HFFc6 (cell line): Measurements from ENCODE around the gene PIGP. TPM values are rescaled to one million over a fixed set of nuclear protein-coding genes. Genes with fewer than 3 reads are reported as not detected.

Experiments used
- DNase-seq: peaks from one replicate; pipeline ENCODE4 v3.0.0-alpha.2; 2018
- H3K27ac Mint-ChIP-seq: 2 replicates; pipeline ENCODE4 v1.8.0; 2020; ENCODE audit warnings: mild to moderate bottlenecking, mixed read lengths
- H3K27me3 Mint-ChIP-seq: 2 replicates; pipeline ENCODE4 v1.8.0; 2021; ENCODE audit warnings: mild to moderate bottlenecking, moderate library complexity, mixed read lengths; ENCODE audit not compliant: insufficient read depth
- H3K36me3 Mint-ChIP-seq: 2 replicates; pipeline ENCODE4 v1.8.0; 2021; ENCODE audit warnings: low read depth, mixed read lengths
- H3K4me1 Mint-ChIP-seq: 2 replicates; pipeline ENCODE4 v1.8.0; 2020; ENCODE audit warnings: low read depth, mixed read lengths
- H3K4me3 Mint-ChIP-seq: 2 replicates; pipeline ENCODE4 v1.8.0; 2020; ENCODE audit warnings: mild to moderate bottlenecking, moderate library complexity, mixed read lengths
- H3K9me3 Mint-ChIP-seq: 2 replicates; pipeline ENCODE4 v1.8.0; 2020; ENCODE audit warnings: mild to moderate bottlenecking, mixed read lengths
- total RNA-seq, 6 experiments: library from RNA; stranded (reverse); fragmentation: NEBNext Ultra II Directional; extraction: Animal tissue kit (Norgen Biotek cat#: 25700); gene quantifications; 2 replicates in 1 of 6; 3 replicates in 5 of 6; pipeline ENCODE4 v1.2.3, GENCODE V29; 2021
- TF ChIP-seq, protein P1 (sequence below): fragments of 200-600 bp; sonication (generic); IDR thresholded peaks from 2 replicates; pipeline ENCODE4 v1.5.0; 2021; ENCODE audit warnings: antibody characterized with exemption, mild to moderate bottlenecking

Gene PIGP
- total RNA-seq, 6 experiments from 2014 or later, result 24.8 to 33.8 (median 31.1) TPM

DNA sequence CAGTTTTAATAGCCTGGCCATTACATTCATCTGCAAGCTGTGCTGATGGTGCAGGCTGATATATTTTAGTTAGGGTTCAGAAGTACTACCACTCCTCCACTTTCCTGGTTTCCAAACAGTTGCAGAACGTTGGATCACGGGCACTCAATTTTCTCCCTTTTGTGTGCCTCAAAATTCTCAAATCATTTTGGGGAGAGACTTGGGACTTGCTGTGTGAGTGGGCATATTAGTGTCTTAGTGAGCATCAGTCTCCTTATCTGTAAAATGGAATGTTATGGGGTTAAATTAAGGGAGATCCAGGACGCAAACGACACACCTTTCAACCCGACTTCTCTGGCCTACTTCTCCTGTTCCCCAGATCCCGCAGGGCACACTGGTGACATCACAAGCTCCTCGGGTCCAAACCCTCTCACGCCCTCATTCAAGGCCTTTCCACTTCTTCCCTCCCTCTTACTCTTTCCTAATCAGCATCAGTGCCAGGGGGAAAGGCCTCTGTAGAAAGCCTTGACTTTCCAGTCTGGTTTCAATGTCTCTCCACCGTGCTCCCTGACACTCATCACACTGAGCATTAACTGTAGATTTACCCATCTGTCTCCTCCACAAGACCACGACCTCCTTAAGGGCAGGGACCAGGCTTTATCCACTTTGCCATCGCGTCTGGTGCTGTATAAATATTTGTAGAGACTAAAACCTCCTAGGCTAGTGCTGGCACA lies 1.2 kb downstream of the PIGP start:
- TF ChIP-seq, protein P1, sequence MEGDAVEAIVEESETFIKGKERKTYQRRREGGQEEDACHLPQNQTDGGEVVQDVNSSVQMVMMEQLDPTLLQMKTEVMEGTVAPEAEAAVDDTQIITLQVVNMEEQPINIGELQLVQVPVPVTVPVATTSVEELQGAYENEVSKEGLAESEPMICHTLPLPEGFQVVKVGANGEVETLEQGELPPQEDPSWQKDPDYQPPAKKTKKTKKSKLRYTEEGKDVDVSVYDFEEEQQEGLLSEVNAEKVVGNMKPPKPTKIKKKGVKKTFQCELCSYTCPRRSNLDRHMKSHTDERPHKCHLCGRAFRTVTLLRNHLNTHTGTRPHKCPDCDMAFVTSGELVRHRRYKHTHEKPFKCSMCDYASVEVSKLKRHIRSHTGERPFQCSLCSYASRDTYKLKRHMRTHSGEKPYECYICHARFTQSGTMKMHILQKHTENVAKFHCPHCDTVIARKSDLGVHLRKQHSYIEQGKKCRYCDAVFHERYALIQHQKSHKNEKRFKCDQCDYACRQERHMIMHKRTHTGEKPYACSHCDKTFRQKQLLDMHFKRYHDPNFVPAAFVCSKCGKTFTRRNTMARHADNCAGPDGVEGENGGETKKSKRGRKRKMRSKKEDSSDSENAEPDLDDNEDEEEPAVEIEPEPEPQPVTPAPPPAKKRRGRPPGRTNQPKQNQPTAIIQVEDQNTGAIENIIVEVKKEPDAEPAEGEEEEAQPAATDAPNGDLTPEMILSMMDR, result no peak
- no peaks in the 10 kb centered on the region for H3K9me3 Mint-ChIP-seq
- peaks cover 5% of the 10 kb centered on the region; the same call in 1 of the 2 replicates for H3K36me3 Mint-ChIP-seq

DNA sequence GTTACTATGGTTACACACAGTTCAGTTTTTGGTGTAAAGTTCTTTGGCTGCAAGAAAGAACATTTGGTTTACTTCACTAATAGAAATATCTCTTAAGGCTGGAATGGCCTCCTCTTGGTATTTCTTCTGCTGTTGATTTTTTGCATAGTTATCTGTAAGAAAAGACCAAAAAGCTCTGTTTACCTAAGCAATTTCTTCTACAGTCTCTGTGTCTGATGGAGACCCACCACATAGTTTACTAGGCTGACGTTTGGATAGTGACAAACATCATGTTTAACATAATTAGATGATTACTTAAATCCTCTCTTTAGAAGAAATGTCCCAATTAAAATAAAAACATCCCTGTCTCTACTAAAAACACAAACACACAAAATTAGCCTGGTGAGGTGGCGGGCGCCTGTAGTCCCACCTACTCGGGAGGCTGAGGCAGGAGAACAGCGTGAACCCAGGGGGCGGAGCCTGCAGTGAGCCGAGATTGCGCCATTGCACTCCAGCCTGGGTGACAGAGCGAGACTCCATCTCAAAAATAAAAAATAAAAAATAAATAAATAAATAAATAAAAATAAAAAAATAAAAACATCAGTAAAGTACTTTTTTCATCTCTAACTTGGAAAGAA lies 7.2 kb downstream of the PIGP start:
- peaks cover 37% of the 10 kb centered on the region for H3K4me1 Mint-ChIP-seq
- DNase-seq, result no peak
- H3K9me3 Mint-ChIP-seq, result no peaks in the 10 kb centered on the region
- H3K27me3 Mint-ChIP-seq, result no peaks in the 10 kb centered on the region
- no peak overlapping the region for H3K4me3 Mint-ChIP-seq
- TF ChIP-seq, protein P1, result no peak
- no peak overlapping the region for H3K27ac Mint-ChIP-seq
- H3K36me3 Mint-ChIP-seq, result peaks cover 18% of the 10 kb centered on the region

More for the DNA sequence above, 1.2 kb downstream of the PIGP start:
- peaks cover 4% of the 10 kb centered on the region; the same call in 1 of the 2 replicates for H3K27me3 Mint-ChIP-seq
- H3K27ac Mint-ChIP-seq, result peak overlapping the region; percentile 97
- peak; percentile 62 for DNase-seq
- peak overlapping the region; percentile 89 for H3K4me3 Mint-ChIP-seq
- H3K4me1 Mint-ChIP-seq, result peaks cover 44% of the 10 kb centered on the region

DNA sequence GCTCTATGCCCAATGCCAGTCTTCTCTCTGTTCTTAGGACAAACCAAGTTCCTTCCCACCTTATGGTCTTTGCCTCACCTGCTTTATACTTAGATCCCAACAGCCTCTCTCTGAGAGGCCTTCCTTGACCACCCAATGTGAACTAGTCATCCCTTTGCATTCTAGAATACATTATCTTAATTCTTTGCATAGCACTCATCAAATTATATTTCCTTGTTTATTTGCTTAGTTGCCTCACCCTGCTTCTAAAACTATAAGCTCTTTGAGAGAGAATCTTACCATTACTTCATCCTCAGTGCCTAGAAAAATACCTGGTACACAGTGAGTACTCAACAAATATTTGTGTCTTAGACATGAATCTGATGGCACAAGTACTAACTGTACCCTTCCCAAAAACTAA lies 8.0 kb downstream of the PIGP start:
- Mint-ChIP-seq H3K4me1 (peaks cover 37% of the 10 kb centered on the region), H3K27me3 (peaks cover 2% of the 10 kb centered on the region; the same call in 1 of the 2 replicates), H3K4me3 (no peak overlapping the region), H3K36me3 (peaks cover 15% of the 10 kb centered on the region), H3K27ac (peak overlapping the region; percentile 60), H3K9me3 (no peaks in the 10 kb centered on the region)
- TF ChIP-seq, protein P1, result no peak
- no peak for DNase-seq

DNA sequence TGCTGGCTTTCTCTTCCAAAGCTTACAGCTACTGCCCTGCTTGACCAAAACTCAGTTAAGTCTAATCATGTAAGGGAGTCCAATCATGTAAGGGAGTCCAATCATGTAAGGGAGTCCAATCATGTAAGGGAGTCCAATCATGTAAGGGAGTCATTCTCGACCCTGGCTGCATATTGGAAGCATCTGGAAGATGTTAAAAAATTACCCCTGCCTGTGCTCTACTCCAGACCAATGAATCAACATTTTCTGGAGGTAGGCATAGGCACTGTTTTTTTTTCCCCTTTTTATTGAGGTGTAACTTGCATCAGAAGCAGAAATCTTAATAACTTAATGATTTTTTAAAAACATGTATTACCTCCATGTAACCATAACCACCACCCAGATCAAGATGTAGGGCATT lies 9.4 kb downstream of the PIGP start:
- no peak for DNase-seq
- peaks cover 38% of the 10 kb centered on the region for H3K4me1 Mint-ChIP-seq
- TF ChIP-seq, protein P1, result no peak
- no peaks in the 10 kb centered on the region for H3K9me3 Mint-ChIP-seq
- H3K4me3 Mint-ChIP-seq, result no peak overlapping the region
- H3K27me3 Mint-ChIP-seq, result peaks cover 2% of the 10 kb centered on the region; the same call in 1 of the 2 replicates
- H3K36me3 Mint-ChIP-seq, result peaks cover 14% of the 10 kb centered on the region; the same call in 1 of the 2 replicates
- H3K27ac Mint-ChIP-seq, result no peak overlapping the region; the same call in 1 of the 2 replicates

DNA sequence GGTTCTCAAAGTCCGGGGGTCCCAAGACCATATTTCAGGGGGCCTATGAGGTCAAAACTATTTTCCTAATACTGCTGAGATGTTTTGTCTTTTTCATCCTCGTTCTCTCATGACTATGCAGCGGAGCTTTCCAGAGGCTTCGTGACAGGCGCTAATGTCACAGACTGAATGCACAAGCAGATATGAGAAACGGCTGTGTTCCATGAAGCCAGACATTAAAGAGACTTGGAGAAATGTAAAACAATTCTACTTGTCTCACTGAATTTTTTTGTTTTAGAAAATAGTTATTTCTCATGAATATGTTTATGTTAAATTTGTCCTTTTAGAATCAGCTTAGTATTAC lies 10.3 kb downstream of the PIGP start:
- H3K27ac Mint-ChIP-seq, result no peak overlapping the region
- no peak for DNase-seq
- no peaks in the 10 kb centered on the region for H3K9me3 Mint-ChIP-seq
- H3K4me1 Mint-ChIP-seq, result peaks cover 38% of the 10 kb centered on the region
- TF ChIP-seq, protein P1, result no peak
- H3K36me3 Mint-ChIP-seq, result peaks cover 14% of the 10 kb centered on the region; the same call in 1 of the 2 replicates
- no peak overlapping the region for H3K4me3 Mint-ChIP-seq
- peaks cover 2% of the 10 kb centered on the region; the same call in 1 of the 2 replicates for H3K27me3 Mint-ChIP-seq
